GM19328 (cell line): Measurements from ENCODE around the gene FXYD5.
"Not testable (repeated sequence)": the region's sequence is repeated elsewhere in the genome, so short reads cannot be mapped to it uniquely, and the experiment has no call there.

ENCODE experiments used
- ATAC-seq: cut with Tn5 transposase; IDR thresholded peaks from one replicate; pipeline ENCODE4 v1.9.1; 2021; ENCODE audit warnings: mild to moderate bottlenecking, moderate library complexity; ENCODE audit not compliant: unreplicated experiment

Gene FXYD5

GRCh38 chr19:35177377-35178274 is 23.1 kb downstream of the FXYD5 start:
- no peak for ATAC-seq

GRCh38 chr19:35178701-35179100 is 24.2 kb downstream of the FXYD5 start:
- no peak for ATAC-seq

GRCh38 chr19:35179830-35180229 is 25.3 kb downstream of the FXYD5 start:
- ATAC-seq = no peak

GRCh38 chr19:35181387-35181786 is 26.9 kb downstream of the FXYD5 start:
- ATAC-seq = no peak

GRCh38 chr19:35184267-35184666 is 29.7 kb downstream of the FXYD5 start:
- no peak for ATAC-seq

GRCh38 chr19:35184884-35185283 is 30.3 kb downstream of the FXYD5 start:
- ATAC-seq = no peak

- no peak for ATAC-seq
These were observed 39.8 kb downstream of the FXYD5 start for GRCh38 chr19:35194012-35194984.

- ATAC-seq = no peak
These were observed 41.3 kb downstream of the FXYD5 start for GRCh38 chr19:35195830-35196229.

GRCh38 chr19:35196861-35197260 is 42.3 kb downstream of the FXYD5 start:
- not testable (repeated sequence) for ATAC-seq

- ATAC-seq = no peak
These were observed 44.9 kb downstream of the FXYD5 start for GRCh38 chr19:35199481-35199880.

GRCh38 chr19:35202722-35203688 is 48.5 kb downstream of the FXYD5 start:
- ATAC-seq = no peak

GRCh38 chr19:35204799-35205732 is 50.5 kb downstream of the FXYD5 start:
- peak; percentile 70 for ATAC-seq

- no peak for ATAC-seq
These were observed 51.3 kb downstream of the FXYD5 start for GRCh38 chr19:35205733-35206323.

- no peak for ATAC-seq
These were observed 51.8 kb downstream of the FXYD5 start for GRCh38 chr19:35206379-35206778.

- no peak for ATAC-seq
These were observed 52.3 kb downstream of the FXYD5 start for GRCh38 chr19:35206855-35207254.

- ATAC-seq = no peak
These were observed 52.9 kb downstream of the FXYD5 start for GRCh38 chr19:35207391-35207871.

GRCh38 chr19:35208121-35208520 is 53.6 kb downstream of the FXYD5 start:
- ATAC-seq = no peak

GRCh38 chr19:35209646-35210045 is 55.1 kb downstream of the FXYD5 start:
- ATAC-seq = no peak
